Measurements from ENCODE around the gene ALDH7A1. TPM values are rescaled to one million over a fixed set of nuclear protein-coding genes. Genes with fewer than 3 reads are reported as not detected.
"Not testable (repeated sequence)": the region's sequence is repeated elsewhere in the genome, so short reads cannot be mapped to it uniquely, and the experiment has no call there.

ALDH7A1 gene
- 14.9 and 18.3 TPM in 2 replicates for total RNA-seq (2012; rRNA removed)

GRCh38 chr5:126594748-126595485 lies at the start of gene ALDH7A1:
Gene ALDH7A1, minus strand, starts transcription at chr5:126595219. Its CDS starts 21 bp downstream, at chr5:126595198.
- H3K9ac ChIP-seq (ENCODE audit: low read depth, low read length): peak within 1 kb of the TSS; percentile 82
- peak within 1 kb of the TSS; percentile 99 for H3K4me2 ChIP-seq (ENCODE audit: low read length)
- H3K27me3 ChIP-seq (ENCODE audit: control insufficient read depth, insufficient read depth, low read length): no peaks in the 10 kb centered on the region
- H3K4me3 ChIP-seq (ENCODE audit: low read length): peak within 1 kb of the TSS; percentile 88
- H3K4me1 ChIP-seq (ENCODE audit: control insufficient read depth, insufficient read depth, low read length): peaks cover 15% of the 10 kb centered on the region
- no peaks in the 10 kb centered on the region for H3K9me3 ChIP-seq (replicated peaks; ENCODE audit: low read length)
- no peaks in the 10 kb centered on the region for H3K36me3 ChIP-seq (ENCODE audit: insufficient read depth, low read length)

DNA sequence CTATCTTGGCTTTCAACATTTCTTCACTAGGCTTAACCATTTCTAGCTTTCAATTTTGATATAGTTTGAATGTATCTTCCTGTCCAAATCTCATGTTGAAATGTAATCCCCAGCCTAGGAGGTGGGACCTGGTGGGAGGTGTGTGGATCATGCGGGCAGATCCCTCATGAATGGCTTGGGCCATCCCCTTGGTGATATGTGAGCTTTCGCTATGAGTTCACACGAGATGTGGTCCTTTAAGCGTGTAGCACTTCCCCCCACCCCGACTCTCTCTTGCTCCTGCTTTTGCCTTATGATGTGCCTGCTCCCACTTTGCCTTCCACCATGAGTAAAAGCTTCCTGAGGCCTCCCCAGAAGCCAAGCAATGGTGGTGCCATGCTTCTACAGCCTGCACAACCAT lies 46.4 kb upstream of the ALDH7A1 start:
- no peak overlapping the region for H3K9ac ChIP-seq (ENCODE audit: low read depth, low read length)
- H3K4me3 ChIP-seq (ENCODE audit: low read length): no peak overlapping the region
- no peaks in the 10 kb centered on the region for H3K4me1 ChIP-seq (ENCODE audit: control insufficient read depth, insufficient read depth, low read length)
- H3K36me3 ChIP-seq (ENCODE audit: insufficient read depth, low read length): no peaks in the 10 kb centered on the region
- no peaks in the 10 kb centered on the region for H3K27me3 ChIP-seq (ENCODE audit: control insufficient read depth, insufficient read depth, low read length)
- peaks cover 10% of the 10 kb centered on the region for H3K9me3 ChIP-seq (replicated peaks; ENCODE audit: low read length)
- H3K4me2 ChIP-seq (ENCODE audit: low read length): no peak overlapping the region

DNA sequence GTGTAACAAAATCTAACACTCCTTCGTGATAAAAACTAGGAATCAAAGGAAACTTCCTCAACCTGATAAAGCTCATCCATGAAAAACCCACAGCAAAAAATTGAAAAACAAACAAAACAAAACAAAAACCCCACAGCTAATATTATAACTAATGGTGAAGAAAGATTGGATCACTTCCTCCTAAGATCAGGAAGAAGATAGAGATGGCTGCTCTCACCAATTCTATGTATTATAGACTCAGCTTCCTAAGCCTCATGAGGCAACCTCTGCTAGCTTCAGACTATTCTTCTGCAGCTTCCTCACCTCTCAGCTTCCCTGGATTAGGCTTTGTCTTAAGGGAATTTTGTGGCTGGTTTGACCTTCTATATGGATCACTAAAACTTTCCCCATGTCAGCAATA lies 45.8 kb upstream of the ALDH7A1 start:
- H3K9me3 ChIP-seq (replicated peaks; ENCODE audit: low read length): peaks cover 10% of the 10 kb centered on the region
- no peak overlapping the region for H3K4me2 ChIP-seq (ENCODE audit: low read length)
- H3K27me3 ChIP-seq (ENCODE audit: control insufficient read depth, insufficient read depth, low read length): no peaks in the 10 kb centered on the region
- H3K9ac ChIP-seq (ENCODE audit: low read depth, low read length): no peak overlapping the region
- no peaks in the 10 kb centered on the region for H3K4me1 ChIP-seq (ENCODE audit: control insufficient read depth, insufficient read depth, low read length)
- H3K4me3 ChIP-seq (ENCODE audit: low read length): no peak overlapping the region
- H3K36me3 ChIP-seq (ENCODE audit: insufficient read depth, low read length): no peaks in the 10 kb centered on the region

DNA sequence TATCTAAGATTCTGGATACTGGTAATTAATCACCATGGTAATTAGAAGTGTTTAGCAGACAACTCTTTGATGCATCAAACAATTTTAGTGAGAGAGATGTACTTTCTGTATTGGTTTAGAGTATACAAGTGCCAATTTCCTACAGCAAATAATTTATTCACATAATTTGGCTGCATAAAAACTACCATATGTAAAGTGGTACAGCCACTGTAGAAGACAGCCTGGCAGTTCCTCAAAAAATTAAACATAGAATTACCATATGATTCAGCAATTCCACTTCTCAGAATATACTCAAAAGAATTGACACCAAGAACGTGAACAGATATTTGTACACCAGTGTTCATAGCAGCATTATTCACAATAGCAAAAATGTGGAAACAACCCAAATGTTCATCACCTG lies 41.9 kb upstream of the ALDH7A1 start:
- no peak overlapping the region for H3K4me3 ChIP-seq (ENCODE audit: low read length)
- H3K27me3 ChIP-seq (ENCODE audit: control insufficient read depth, insufficient read depth, low read length): no peaks in the 10 kb centered on the region
- no peak overlapping the region for H3K4me2 ChIP-seq (ENCODE audit: low read length)
- H3K36me3 ChIP-seq (ENCODE audit: insufficient read depth, low read length): no peaks in the 10 kb centered on the region
- no peak overlapping the region for H3K9ac ChIP-seq (ENCODE audit: low read depth, low read length)
- H3K9me3 ChIP-seq (replicated peaks; ENCODE audit: low read length): no peaks in the 10 kb centered on the region
- H3K4me1 ChIP-seq (ENCODE audit: control insufficient read depth, insufficient read depth, low read length): no peaks in the 10 kb centered on the region

- no peaks in the 10 kb centered on the region for H3K36me3 ChIP-seq (ENCODE audit: insufficient read depth, low read length)
- no peaks in the 10 kb centered on the region for H3K9me3 ChIP-seq (replicated peaks; ENCODE audit: low read length)
- no peak overlapping the region for H3K9ac ChIP-seq (ENCODE audit: low read depth, low read length)
- no peak overlapping the region for H3K4me3 ChIP-seq (ENCODE audit: low read length)
- H3K4me1 ChIP-seq (ENCODE audit: control insufficient read depth, insufficient read depth, low read length): no peaks in the 10 kb centered on the region
- no peak overlapping the region for H3K4me2 ChIP-seq (ENCODE audit: low read length)
- H3K27me3 ChIP-seq (ENCODE audit: control insufficient read depth, insufficient read depth, low read length): no peaks in the 10 kb centered on the region
Measured at GRCh38 chr5:126635585-126635984, 40.6 kb upstream of the ALDH7A1 start.

DNA sequence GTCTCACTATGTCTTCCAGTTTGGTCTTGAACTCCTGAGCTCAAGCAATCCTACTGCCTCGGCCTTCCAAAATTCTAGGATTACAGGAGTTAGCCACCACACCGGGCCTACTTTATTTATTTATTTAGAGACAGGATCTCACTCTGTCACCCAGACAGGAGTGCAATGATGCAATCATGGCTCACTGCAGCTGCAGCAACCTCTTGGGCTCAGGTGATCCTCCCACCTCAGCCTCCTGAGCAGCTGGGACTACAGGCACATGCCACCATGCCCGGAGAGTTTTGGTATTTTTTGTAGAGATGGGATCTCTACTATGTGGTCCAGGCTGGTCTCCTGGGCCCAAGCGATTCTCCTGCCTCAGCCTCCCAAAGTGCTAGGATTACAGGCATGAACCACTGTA lies 38.5 kb upstream of the ALDH7A1 start:
- Histone ChIP-seq H3K9ac (ENCODE audit: low read depth, low read length) (no peak overlapping the region), H3K4me1 (ENCODE audit: control insufficient read depth, insufficient read depth, low read length) (no peaks in the 10 kb centered on the region), H3K27me3 (ENCODE audit: control insufficient read depth, insufficient read depth, low read length) (no peaks in the 10 kb centered on the region), H3K36me3 (ENCODE audit: insufficient read depth, low read length) (no peaks in the 10 kb centered on the region), H3K4me3 (ENCODE audit: low read length) (no peak overlapping the region), H3K9me3 (replicated peaks; ENCODE audit: low read length) (no peaks in the 10 kb centered on the region), H3K4me2 (ENCODE audit: low read length) (no peak overlapping the region)

- Histone ChIP-seq H3K27me3 (ENCODE audit: control insufficient read depth, insufficient read depth, low read length) (no peaks in the 10 kb centered on the region), H3K4me1 (ENCODE audit: control insufficient read depth, insufficient read depth, low read length) (no peaks in the 10 kb centered on the region), H3K4me3 (ENCODE audit: low read length) (no peak overlapping the region), H3K9me3 (replicated peaks; ENCODE audit: low read length) (no peaks in the 10 kb centered on the region), H3K9ac (ENCODE audit: low read depth, low read length) (no peak overlapping the region), H3K4me2 (ENCODE audit: low read length) (no peak overlapping the region), H3K36me3 (ENCODE audit: insufficient read depth, low read length) (peaks cover 7% of the 10 kb centered on the region)
Measured at GRCh38 chr5:126631920-126632319, 36.9 kb upstream of the ALDH7A1 start.

- no peak overlapping the region for H3K9ac ChIP-seq (ENCODE audit: low read depth, low read length)
- H3K36me3 ChIP-seq (ENCODE audit: insufficient read depth, low read length): peaks cover 25% of the 10 kb centered on the region
- no peaks in the 10 kb centered on the region for H3K9me3 ChIP-seq (replicated peaks; ENCODE audit: low read length)
- H3K4me2 ChIP-seq (ENCODE audit: low read length): no peak overlapping the region
- no peaks in the 10 kb centered on the region for H3K27me3 ChIP-seq (ENCODE audit: control insufficient read depth, insufficient read depth, low read length)
- no peak overlapping the region for H3K4me3 ChIP-seq (ENCODE audit: low read length)
- peaks cover 18% of the 10 kb centered on the region for H3K4me1 ChIP-seq (ENCODE audit: control insufficient read depth, insufficient read depth, low read length)
Measured at GRCh38 chr5:126628102-126628501, 33.1 kb upstream of the ALDH7A1 start.

DNA sequence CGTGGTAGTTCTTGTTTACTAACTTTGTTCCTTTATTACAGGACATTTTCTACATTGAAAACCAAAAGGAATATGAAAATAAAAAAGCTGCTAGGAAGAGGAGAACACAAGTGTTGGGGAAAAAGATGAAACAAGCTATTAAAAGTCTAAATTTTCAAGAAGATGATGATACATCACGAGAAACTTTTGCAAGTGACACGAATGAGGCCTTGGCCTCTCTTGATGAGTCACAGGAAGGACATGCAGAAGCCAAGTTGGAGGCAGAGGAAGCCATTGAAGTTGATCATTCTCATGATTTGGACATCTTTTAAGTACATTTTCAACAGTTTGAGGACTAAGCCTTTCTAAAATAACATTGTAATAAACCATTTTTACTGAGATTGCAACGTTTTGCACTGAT lies 29.5 kb upstream of the ALDH7A1 start:
- Histone ChIP-seq H3K9me3 (replicated peaks; ENCODE audit: low read length) (no peaks in the 10 kb centered on the region), H3K4me2 (ENCODE audit: low read length) (peak overlapping the region; percentile 81), H3K4me3 (ENCODE audit: low read length) (peak overlapping the region; percentile 60), H3K36me3 (ENCODE audit: insufficient read depth, low read length) (peaks cover 37% of the 10 kb centered on the region), H3K4me1 (ENCODE audit: control insufficient read depth, insufficient read depth, low read length) (peaks cover 18% of the 10 kb centered on the region), H3K9ac (ENCODE audit: low read depth, low read length) (peak overlapping the region; percentile 71), H3K27me3 (ENCODE audit: control insufficient read depth, insufficient read depth, low read length) (no peaks in the 10 kb centered on the region)

- Histone ChIP-seq H3K4me3 (ENCODE audit: low read length) (no peak overlapping the region), H3K4me1 (ENCODE audit: control insufficient read depth, insufficient read depth, low read length) (peaks cover 12% of the 10 kb centered on the region), H3K36me3 (ENCODE audit: insufficient read depth, low read length) (peaks cover 43% of the 10 kb centered on the region), H3K27me3 (ENCODE audit: control insufficient read depth, insufficient read depth, low read length) (no peaks in the 10 kb centered on the region), H3K4me2 (ENCODE audit: low read length) (no peak overlapping the region), H3K9ac (ENCODE audit: low read depth, low read length) (no peak overlapping the region), H3K9me3 (replicated peaks; ENCODE audit: low read length) (no peaks in the 10 kb centered on the region)
Measured at GRCh38 chr5:126619781-126620180, 24.8 kb upstream of the ALDH7A1 start.

- H3K27me3 ChIP-seq (ENCODE audit: control insufficient read depth, insufficient read depth, low read length); H3K9me3 ChIP-seq (replicated peaks; ENCODE audit: low read length); H3K4me2 ChIP-seq (ENCODE audit: low read length); H3K4me1 ChIP-seq (ENCODE audit: control insufficient read depth, insufficient read depth, low read length); H3K4me3 ChIP-seq (ENCODE audit: low read length); H3K9ac ChIP-seq (ENCODE audit: low read depth, low read length): not testable (repeated sequence)
- peaks cover 39% of the 10 kb centered on the region for H3K36me3 ChIP-seq (ENCODE audit: insufficient read depth, low read length)
Measured at GRCh38 chr5:126617603-126618002, 22.6 kb upstream of the ALDH7A1 start.

GRCh38 chr5:126615286-126615685 lies 20.3 kb upstream of the ALDH7A1 start:
- peaks cover 44% of the 10 kb centered on the region for H3K36me3 ChIP-seq (ENCODE audit: insufficient read depth, low read length)
- H3K4me3 ChIP-seq (ENCODE audit: low read length): no peak overlapping the region
- no peak overlapping the region for H3K4me2 ChIP-seq (ENCODE audit: low read length)
- no peak overlapping the region for H3K9ac ChIP-seq (ENCODE audit: low read depth, low read length)
- H3K27me3 ChIP-seq (ENCODE audit: control insufficient read depth, insufficient read depth, low read length): no peaks in the 10 kb centered on the region
- H3K9me3 ChIP-seq (replicated peaks; ENCODE audit: low read length): no peaks in the 10 kb centered on the region
- no peaks in the 10 kb centered on the region for H3K4me1 ChIP-seq (ENCODE audit: control insufficient read depth, insufficient read depth, low read length)
